EL (cell line): ENCODE data around the gene PACS1.
"Not testable (repeated sequence)": the region's sequence is repeated elsewhere in the genome, so short reads cannot be mapped to it uniquely, and the experiment has no call there.

Experiments
- DNase-seq: peaks from one replicate; pipeline ENCODE4 v3.0.0-alpha.2; 2016

The PACS1 gene

GRCh38 chr11:66112601-66113499 lies 42.8 kb downstream of the PACS1 start:
- DNase-seq = peak; percentile 94

DNA sequence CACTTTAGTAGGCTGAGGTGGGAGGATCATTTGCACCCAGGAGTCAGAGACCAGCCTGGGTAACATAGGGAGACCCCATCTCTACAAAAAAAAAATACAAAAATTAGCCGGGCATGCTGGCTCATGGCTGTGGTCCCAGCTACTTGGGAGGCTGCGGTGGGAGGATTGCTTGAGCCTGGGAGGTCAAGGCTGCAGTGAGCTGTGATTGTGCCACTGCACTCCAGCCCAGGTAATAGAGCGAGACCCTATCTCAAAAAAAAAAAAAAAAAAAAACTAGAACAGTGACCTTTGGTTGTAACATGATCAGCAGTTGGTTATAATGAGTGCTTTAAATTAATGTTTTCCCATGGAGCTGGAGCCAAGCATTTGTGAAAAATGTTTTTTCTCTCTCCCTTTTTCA lies 44.9 kb downstream of the PACS1 start:
- DNase-seq = not testable (repeated sequence)

- DNase-seq = no peak
These were observed 45.7 kb downstream of the PACS1 start for GRCh38 chr11:66115638-66116301.

DNA sequence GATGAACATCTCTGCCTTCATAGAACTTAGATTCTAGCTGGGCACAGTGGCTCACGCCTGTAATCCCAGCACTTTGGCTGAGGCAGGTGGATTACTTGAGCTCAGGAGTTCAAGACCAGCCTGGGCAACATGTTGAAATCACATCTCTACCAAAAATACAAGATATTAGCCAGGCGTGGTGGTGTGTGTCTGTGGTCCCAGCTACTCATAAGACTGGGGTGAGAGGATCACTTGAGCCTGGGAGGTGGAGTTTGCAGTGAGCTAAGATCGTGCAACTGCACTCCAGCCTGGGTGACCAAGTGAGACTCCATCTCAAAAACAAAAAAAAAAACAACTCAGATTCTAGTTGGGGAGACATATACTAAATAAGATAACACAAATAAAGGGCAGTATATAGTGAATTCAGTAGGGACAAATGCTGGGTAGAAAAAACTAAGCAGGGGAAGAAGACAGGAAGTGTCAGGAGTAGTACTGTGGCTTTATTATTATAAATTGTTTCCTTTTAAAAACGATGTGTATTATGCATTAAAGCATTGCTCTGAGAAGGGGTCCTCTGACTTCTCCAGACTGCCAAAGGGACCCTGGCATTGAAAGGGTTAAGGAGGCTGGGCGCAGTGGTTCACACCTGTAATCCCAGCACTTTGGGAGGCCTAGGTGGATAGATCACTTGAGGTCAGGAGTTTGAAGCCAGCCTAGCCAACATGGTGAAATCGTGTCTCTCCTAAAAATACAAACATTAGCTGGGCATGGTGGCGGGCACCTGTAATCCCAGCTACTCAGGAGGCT lies 46.7 kb downstream of the PACS1 start:
- no peak for DNase-seq

- DNase-seq = no peak
These were observed 48.8 kb downstream of the PACS1 start for GRCh38 chr11:66118847-66119246.

DNA sequence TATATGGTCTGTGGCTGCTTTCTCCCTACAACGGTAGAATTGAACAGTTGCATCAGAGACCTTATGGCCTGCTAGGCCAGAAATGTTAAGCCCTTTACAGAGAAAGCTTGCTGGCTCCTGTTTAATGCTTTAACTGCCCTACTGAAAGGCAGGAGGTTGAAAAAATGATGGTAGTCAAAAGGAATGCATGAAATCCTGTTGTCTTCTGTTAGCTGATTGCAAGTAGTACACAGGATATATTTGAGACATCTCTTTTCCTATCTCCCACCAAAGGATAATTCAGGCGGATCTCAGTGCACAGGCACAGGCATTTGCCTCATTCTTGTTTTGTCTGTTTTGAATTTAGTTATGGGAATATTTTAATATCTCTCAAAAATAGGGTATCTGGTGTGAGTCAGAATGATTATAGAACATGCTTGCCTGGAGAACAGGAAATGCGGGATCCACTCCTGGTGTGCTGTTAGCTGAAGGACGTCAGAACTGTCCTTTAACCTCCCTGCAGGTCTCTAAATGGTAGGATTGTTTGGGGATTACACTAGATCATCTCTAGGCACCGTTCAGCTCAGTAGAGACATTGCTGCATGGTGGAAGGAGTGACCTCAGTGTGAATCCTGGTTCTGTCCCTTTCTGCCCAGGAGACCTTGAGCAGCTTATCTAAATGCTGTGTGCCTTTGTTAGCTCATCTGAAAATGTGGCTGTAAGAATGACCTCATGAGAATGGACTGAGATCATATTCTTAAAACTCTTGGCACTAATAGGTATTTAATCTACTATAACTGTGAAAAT lies 49.5 kb downstream of the PACS1 start:
- peak; percentile 88 for DNase-seq

GRCh38 chr11:66121466-66121865 lies 51.4 kb downstream of the PACS1 start:
- no peak for DNase-seq

DNA sequence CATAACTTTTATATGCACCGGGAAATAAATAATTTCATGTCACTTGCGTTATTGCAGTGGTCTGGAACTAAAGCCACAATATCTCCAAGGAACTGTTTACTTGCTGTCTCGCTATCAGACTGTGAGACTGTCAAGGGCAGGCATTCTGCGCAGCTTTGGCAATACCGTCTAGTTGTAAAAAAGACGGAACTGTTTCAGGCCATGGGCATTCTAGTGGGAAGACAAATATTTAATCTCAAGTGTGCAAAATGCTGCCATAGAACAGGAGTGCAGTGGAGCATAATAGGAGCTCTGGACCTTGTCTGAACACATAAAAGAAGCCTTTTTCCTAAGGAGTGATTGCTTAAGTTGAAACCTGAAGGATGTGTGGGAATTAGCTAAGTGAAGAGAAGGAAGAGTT lies 53.8 kb downstream of the PACS1 start:
- no peak for DNase-seq

DNA sequence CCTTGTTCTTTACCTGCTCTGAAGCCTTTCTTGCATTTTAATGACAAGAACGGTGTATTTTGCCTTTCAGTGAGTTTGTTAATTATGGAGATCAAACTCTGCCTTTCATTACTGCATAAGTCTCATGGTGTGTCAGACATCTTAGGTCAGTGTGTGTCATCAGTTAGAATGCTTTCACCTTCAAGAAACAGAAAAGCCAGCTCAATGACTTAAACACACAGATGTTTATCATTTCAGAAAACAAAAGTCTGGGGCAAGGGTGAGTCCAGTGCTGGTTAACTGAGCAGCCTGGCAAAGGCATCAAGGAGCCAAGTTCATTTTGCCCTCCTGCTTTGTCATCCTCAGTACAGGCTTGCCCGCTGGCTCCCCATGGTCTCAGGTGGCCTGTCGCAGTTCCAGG lies 54.5 kb downstream of the PACS1 start:
- DNase-seq = peak; percentile 63

- DNase-seq = no peak
These were observed 56.0 kb downstream of the PACS1 start for GRCh38 chr11:66126064-66126463.

GRCh38 chr11:66126808-66127555 lies 56.9 kb downstream of the PACS1 start:
- DNase-seq = peak; percentile 73

DNA sequence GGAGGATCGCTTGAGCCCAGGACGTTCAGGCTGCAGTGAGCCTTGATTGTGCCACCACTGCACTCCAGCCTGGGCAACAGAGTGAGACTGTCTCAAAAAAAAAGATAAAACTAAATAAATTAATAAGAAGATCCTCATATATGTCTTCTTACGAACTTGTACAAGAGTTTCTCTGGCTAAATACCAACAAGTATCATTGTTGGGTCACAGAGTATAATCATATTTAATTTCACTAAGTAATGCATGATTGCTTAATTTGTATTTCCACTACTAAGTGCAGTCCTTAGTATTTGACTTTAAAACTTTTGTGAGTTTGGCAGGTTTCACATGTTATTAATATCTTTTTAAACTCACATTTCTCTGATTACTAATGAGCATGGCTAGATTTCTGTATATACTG lies 60.9 kb downstream of the PACS1 start:
- no peak for DNase-seq

DNA sequence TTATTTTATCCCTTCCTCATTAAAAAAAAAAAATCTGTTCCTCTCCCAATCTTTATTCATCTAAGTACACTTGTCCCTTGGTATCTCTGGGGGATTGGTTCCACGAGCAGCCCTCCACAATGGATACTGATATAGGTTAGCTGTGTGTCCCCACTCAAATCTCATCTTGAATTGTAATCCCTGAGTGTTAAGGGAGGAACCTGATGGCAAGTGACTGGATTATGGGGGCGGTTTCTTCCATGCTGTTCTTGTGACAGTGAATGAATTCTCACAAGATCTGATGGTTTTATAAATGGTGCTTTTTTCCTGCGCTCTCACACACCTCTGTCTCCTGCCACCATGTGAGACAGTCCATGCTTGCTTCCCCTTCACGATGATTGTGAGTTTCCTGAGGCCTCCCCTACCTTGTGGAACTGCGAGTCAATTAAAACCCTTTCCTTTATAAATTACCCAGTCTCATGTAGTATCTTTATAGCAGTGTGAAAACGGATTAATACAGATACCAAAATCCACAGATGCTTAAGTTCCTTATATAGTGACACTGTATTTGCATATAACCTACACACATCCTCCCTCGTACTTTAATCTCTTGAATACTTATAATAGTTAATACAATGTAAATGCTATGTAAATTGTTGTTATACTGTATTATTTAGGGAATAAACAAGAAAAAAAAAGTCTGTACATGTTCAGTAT lies 62.0 kb downstream of the PACS1 start:
- DNase-seq = no peak

DNA sequence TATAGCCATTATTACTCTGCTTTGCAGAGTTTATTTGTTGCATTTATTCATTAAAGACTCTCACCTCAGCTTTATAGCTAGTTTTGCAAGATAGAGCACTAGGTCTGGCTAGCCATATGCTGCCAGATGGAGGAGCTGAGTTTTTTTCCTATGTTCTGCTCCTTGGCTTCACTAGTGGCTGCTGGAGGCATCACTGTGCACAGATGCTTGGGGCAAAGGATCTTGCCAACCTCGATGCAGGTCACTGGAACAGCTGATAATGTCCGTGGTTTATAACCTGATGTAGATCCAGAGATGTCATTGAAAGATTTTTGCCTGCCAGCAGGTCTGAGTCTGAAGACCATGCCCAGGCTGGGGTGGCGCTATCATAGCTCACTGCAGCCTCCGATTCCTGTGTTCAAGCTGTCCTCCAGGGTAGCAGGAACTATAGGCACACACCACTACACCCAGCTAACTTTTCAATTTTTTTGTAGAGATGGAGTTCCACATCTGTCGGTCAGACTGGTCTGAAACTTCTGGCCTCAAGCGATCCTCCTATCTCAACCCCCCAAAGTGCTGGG lies 63.2 kb downstream of the PACS1 start:
- no peak for DNase-seq

DNA sequence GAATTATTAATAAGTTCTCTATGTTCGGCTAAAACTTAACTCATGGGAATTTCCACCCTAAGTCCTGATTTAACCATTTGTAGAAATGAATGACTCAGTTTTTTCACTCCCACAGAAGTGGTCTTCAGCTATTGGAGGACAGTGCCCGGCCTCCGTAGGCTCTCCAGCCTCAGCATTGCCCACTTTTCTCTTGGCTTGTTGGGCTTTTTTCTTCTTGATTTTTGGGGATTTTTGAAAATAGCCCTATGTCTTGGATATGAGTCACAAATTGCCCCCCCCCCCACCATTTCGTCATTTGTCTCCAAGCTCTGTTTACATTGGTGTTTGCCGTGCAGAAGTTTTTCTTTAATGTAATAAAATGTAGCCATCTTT lies 66.7 kb downstream of the PACS1 start:
- DNase-seq = peak; percentile 69

DNA sequence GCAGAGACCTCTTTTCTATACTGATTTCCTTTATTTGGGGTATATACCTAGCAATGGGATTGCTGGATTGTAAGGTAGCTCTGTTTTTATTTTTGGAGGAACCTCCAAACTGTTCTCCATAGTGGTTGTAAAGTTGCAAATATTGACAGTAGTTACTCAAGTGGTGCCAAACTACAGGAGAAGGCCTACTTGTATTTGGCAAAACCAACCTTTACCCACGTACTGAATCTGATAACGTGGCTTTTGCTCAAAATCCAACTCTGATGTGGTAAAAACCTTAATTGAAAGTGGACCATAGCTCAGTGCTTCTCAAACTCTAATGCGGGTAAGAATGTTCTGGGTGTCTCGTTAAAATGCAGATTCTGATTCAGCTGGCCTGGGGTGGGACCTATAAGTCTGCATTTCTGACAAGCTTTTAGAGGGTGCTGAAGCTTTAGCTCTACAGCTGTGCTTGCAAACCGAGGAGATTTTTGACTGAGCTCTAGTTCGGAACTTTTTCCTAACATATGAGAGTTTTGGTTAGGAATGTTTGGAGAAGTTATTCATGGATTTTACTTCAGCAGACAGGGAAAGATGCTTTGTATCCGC lies 69.8 kb downstream of the PACS1 start:
- DNase-seq = no peak

DNA sequence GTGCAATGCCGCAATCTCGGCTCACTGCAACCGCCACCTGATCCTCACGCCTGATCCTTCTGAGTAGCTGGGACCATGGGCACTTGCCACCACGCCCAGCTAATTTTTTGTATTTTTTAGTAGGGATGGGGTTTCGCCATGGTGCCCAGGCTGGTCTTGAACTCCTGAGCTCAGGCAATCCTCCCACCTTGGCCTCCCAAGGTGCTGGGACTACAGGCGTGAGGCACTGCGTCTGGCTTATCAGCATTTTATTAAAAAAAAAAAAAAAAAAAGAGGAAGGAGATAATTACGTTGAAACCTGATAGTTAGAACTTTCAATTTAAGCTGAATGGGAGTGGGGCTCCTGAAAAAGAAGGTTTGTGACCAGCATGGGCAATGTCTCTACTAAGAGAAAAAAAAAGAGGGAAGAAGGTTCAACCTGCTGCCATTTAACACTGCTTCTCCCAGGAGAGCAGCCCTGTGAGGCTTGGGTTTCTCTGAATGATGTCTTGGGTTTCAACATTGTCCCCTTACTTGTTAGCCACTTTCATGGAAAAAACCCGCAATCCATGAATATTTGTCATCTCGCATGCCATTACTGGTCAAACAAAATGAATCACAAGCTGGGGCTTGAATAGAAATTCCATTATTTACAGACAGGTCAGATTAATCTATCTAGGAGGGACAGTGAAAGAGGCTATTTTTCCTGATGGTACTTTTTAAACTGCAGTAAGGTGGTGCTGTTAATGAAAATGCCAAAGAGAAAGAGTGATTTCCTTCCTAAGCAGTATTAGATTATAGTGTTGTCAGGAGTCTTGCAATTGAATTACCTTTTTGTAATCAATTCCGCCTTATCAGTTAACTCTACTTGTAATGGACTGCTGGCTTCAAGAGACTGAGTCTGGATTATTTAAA lies 72.5 kb downstream of the PACS1 start:
- peak; percentile 75 for DNase-seq

GRCh38 chr11:66143264-66143566 lies 73.1 kb downstream of the PACS1 start:
- DNase-seq = no peak

DNA sequence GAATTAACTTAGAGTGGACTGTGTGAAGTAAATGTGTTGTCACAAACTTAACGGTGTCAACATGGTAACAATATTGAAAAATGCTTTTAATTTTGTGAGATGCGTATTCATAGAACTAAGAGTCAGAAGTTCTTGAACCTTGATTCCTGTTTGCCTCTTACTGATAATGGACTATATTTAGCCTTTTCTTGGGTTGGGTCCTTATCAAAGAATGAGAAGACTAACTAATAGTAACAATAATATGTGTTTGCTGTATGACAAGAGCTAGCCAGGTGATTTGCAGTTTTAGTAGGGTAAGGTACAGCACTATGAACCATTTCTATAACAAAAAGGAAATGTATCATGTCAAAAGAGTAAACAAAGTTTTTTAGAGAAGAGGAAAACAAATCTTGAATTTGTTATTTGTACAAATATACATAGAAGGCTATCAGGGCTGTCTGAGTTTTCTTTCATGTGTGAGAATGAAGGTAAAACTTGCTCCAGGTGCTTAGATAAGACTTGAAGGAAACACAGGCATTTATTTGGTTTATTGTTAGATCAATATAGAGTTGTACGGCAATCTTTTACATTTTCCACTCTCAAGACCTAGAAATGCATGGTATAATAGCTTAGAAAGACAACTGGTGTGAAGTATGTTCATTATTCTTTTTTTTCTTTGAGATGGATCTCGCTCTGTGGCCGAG lies 74.1 kb downstream of the PACS1 start:
- DNase-seq = no peak
